Activated naive CD4-positive, alpha-beta T cell treated with anti-CD3 and anti-CD28 coated beads, Interleukin-2, amount 10 ng/mL, durations not matched to agents 7 days and 5 days (primary cell): Measurements from ENCODE around the gene RAD9A.
A peak's percentile ranks its signal among the peaks of the same experiment; 100 is the strongest.

ENCODE experiments used
- CTCF ChIA-PET: fragments of 350-600 bp; sonication (Branson Sonifier 250); formaldehyde crosslinking; loops from one replicate; lab custom pipeline; 2021; ENCODE audit warnings: antibody characterized with exemption; lab: Charles Lee
- DNase-seq: peaks from one replicate; pipeline ENCODE4 v3.0.0-alpha.2; 2020
- H3K27ac Mint-ChIP-seq: one replicate; pipeline ENCODE4 v1.8.0; 2021; ENCODE audit warnings: mild to moderate bottlenecking, moderate library complexity, mixed read lengths
- H3K27me3 Mint-ChIP-seq: one replicate; pipeline ENCODE4 v1.8.0; 2021; ENCODE audit warnings: mild to moderate bottlenecking, mixed read lengths
- H3K36me3 Mint-ChIP-seq: one replicate; pipeline ENCODE4 v1.8.0; 2021; ENCODE audit warnings: mixed read lengths
- H3K4me1 Mint-ChIP-seq: one replicate; pipeline ENCODE4 v1.8.0; 2021; ENCODE audit warnings: mixed read lengths
- H3K4me3 Mint-ChIP-seq: one replicate; pipeline ENCODE4 v1.8.0; 2021; ENCODE audit warnings: mild to moderate bottlenecking, moderate library complexity, mixed read lengths
- H3K9me3 Mint-ChIP-seq: one replicate; pipeline ENCODE4 v1.8.0; 2021; ENCODE audit warnings: mixed read lengths

The RAD9A gene

GRCh38 chr11:67407688-67408163 lies 15.9 kb downstream of the RAD9A start:
- Mint-ChIP-seq H3K9me3 (no peaks in the 10 kb centered on the region), H3K4me1 (peaks cover 85% of the 10 kb centered on the region), H3K36me3 (peaks cover 61% of the 10 kb centered on the region), H3K4me3 (peak overlapping the region; percentile 96), H3K27ac (peak overlapping the region; percentile 94), H3K27me3 (no peaks in the 10 kb centered on the region)
- CTCF ChIA-PET: interaction anchor here (0.7 to 1.9 kb wide), 6 partner anchors 16 to 51 kb away, joined by 3 to 11 read pairs (median 3); partner anchors contain the start of genes PTPRCAP and RAD9A
- no peak for DNase-seq

DNA sequence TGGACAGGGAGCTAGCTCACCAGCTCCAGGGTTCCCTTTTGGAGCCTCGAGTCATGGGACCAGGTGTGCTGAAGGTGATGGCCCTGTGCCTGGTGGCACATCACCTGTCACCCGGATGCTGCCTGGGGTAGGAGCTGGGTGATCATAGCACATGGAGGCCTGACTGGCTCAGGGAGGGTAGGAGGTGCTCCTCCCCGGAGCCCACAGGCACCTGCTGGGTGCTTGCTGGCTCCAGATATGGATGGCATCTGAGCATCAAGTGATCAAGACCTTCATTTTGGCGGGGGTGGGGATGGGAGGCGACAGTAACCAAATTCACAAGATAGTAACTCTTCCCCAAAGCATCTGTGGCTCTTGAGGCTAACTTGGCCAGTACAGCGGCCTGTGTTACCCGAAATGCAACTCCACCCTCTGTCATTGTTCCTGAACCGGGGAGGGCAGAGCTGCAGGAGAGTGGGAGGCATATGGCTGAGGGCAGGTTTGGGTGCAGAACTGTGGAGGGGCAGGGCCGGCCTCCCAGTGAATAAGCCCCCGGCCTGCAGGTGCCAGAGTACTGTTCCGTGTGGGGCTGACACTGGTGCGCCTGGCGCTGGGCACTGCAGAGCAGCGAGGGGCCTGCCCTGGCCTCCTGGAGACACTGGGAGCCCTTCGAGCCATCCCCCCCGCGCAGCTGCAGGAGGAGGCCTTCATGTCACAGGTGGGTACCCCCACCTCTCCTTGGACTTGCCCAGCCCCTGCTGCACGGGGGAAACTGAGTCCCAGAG lies 16.8 kb downstream of the RAD9A start:
- Mint-ChIP-seq H3K9me3 (no peaks in the 10 kb centered on the region), H3K36me3 (peaks cover 64% of the 10 kb centered on the region)
- CTCF ChIA-PET: interaction anchor here (0.7 to 1.9 kb wide), 3 partner anchors 8 to 30 kb away, joined by 3 to 8 read pairs (median 3); no protein-coding TSS in a partner anchor

DNA sequence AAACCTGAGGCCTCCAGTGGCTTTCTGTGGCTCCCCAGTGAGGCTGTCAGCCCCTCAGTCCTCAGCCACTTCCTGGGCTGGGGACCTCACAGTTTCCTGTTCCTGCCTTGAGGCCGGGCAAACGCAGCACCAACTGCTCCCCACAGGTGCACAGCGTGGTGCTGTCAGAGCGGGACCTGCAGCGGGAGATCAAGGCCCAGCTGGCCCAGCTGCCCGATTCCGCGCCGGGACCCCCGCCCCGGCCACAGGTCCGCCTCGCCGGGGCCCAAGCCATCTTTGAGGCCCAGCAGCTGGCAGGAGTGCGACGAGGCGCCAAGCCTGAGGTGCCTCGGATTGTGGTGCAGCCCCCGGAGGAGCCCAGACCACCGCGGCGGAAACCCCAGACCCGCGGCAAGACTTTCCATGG lies 17.5 kb downstream of the RAD9A start:
- CTCF ChIA-PET: interaction anchor here (1.2 to 1.9 kb wide), 2 partner anchors 8 to 29 kb away, joined by 3 to 8 read pairs; no protein-coding TSS in a partner anchor
- Mint-ChIP-seq H3K27me3 (peaks cover 12% of the 10 kb centered on the region), H3K4me3 (peak overlapping the region; percentile 96), H3K9me3 (no peaks in the 10 kb centered on the region), H3K27ac (peak overlapping the region; percentile 95), H3K4me1 (peaks cover 88% of the 10 kb centered on the region), H3K36me3 (peaks cover 63% of the 10 kb centered on the region)
- DNase-seq: peak; percentile 91

More for the DNA sequence above, 16.8 kb downstream of the RAD9A start:
- peak overlapping the region; percentile 94 for H3K27ac Mint-ChIP-seq
- H3K27me3 Mint-ChIP-seq: peaks cover 7% of the 10 kb centered on the region
- H3K4me1 Mint-ChIP-seq: peaks cover 85% of the 10 kb centered on the region
- peak overlapping the region; percentile 96 for H3K4me3 Mint-ChIP-seq
- DNase-seq: peak; percentile 48

GRCh38 chr11:67409781-67410368 lies 18.1 kb downstream of the RAD9A start:
- Mint-ChIP-seq H3K4me3 (peak overlapping the region; percentile 83), H3K4me1 (peaks cover 85% of the 10 kb centered on the region), H3K36me3 (peaks cover 58% of the 10 kb centered on the region), H3K27ac (peak overlapping the region; percentile 95), H3K27me3 (peaks cover 18% of the 10 kb centered on the region), H3K9me3 (no peaks in the 10 kb centered on the region)
- CTCF ChIA-PET: interaction anchor here (1.2 to 1.9 kb wide), 2 partner anchors 9 to 29 kb away, joined by 3 to 8 read pairs; no protein-coding TSS in a partner anchor
- no peak for DNase-seq

GRCh38 chr11:67410369-67410831 lies 18.6 kb downstream of the RAD9A start:
- H3K9me3 Mint-ChIP-seq: no peaks in the 10 kb centered on the region
- peaks cover 53% of the 10 kb centered on the region for H3K36me3 Mint-ChIP-seq
- CTCF ChIA-PET: no interaction called here
- DNase-seq: no peak
- H3K4me3 Mint-ChIP-seq: peak overlapping the region; percentile 83
- H3K4me1 Mint-ChIP-seq: peaks cover 86% of the 10 kb centered on the region
- peak overlapping the region; percentile 95 for H3K27ac Mint-ChIP-seq
- peaks cover 22% of the 10 kb centered on the region for H3K27me3 Mint-ChIP-seq

- Mint-ChIP-seq H3K4me3 (peak overlapping the region; percentile 83), H3K27me3 (peaks cover 26% of the 10 kb centered on the region), H3K36me3 (peaks cover 46% of the 10 kb centered on the region), H3K4me1 (peaks cover 83% of the 10 kb centered on the region), H3K9me3 (no peaks in the 10 kb centered on the region), H3K27ac (peak overlapping the region; percentile 75)
- DNase-seq: no peak
- CTCF ChIA-PET: interaction anchor here (0.9 kb wide), 1 partner anchor 10 kb away, joined by 4 read pairs; the partner anchor contains the start of gene PPP1CA
These were observed 19.4 kb downstream of the RAD9A start for GRCh38 chr11:67410984-67411784.

DNA sequence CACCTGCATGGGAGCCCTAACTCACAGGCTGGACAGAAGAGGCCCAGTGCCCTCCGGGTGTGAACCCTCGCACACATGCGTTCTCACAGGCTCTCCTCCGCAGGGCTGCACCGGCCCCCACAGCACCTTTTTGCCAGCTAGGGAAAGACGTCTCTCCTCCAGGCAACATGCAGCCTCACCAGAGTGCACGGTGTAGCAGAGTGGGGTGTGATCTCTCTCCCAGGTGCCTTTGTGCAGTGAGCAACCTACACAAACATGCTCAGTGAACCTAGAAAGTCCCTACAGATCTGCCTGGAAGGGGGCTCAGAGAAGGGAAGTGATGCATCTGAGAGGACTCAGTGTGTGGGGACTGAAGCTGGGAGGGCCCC lies 20.0 kb downstream of the RAD9A start:
- Mint-ChIP-seq H3K4me1 (peaks cover 84% of the 10 kb centered on the region), H3K27ac (peak overlapping the region; percentile 75), H3K9me3 (no peaks in the 10 kb centered on the region), H3K36me3 (peaks cover 40% of the 10 kb centered on the region), H3K4me3 (no peak overlapping the region), H3K27me3 (peaks cover 31% of the 10 kb centered on the region)
- CTCF ChIA-PET: interaction anchor here (0.9 to 1.0 kb wide), 2 partner anchors 10 to 26 kb away, joined by 3 to 4 read pairs; partner anchors contain the start of gene PPP1CA
- no peak for DNase-seq

GRCh38 chr11:67412495-67413179 lies 20.9 kb downstream of the RAD9A start:
- Mint-ChIP-seq H3K9me3 (no peaks in the 10 kb centered on the region), H3K27me3 (peaks cover 31% of the 10 kb centered on the region), H3K4me1 (peaks cover 82% of the 10 kb centered on the region), H3K36me3 (peaks cover 32% of the 10 kb centered on the region), H3K27ac (no peak overlapping the region), H3K4me3 (no peak overlapping the region)
- no peak for DNase-seq
- CTCF ChIA-PET: interaction anchor here (1.0 to 1.8 kb wide), 3 partner anchors 8 to 30 kb away, joined by 3 to 5 read pairs (median 3); partner anchors contain the start of gene TBC1D10C

DNA sequence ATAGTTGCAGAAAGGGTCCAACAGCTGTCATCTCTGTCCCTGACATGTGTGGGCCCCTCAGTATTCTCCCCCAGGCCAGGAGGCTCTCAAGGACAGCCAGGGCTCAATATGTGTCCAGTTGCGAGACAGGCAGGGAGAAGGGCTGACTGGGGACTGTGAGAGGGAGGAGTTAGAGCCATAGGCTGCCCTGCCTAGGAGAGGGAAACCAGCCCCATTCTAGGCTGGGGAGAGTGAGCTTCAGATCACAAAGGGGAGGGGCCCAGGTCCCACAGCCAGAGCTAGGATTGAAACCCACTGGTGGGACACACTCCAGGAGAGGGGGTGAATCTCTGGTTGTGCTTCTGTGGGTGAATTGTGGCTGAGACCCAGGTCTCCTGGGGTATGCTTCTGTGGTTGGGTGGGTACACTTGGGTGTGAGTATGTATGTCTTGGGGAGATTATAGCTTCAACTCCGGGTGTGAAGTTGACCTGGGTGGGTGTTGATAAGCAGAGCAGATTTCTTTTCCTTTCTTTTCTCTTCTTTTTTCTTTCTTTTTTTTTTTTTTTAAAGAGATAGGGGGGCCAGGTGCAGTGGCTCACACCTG lies 21.6 kb downstream of the RAD9A start:
- Mint-ChIP-seq H3K27ac (peak overlapping the region; percentile 28), H3K9me3 (no peaks in the 10 kb centered on the region), H3K36me3 (peaks cover 25% of the 10 kb centered on the region), H3K27me3 (peaks cover 39% of the 10 kb centered on the region), H3K4me3 (no peak overlapping the region), H3K4me1 (peaks cover 82% of the 10 kb centered on the region)
- CTCF ChIA-PET: interaction anchor here (1.1 to 1.8 kb wide), 2 partner anchors 9 to 31 kb away, joined by 3 to 5 read pairs; partner anchors contain the start of gene TBC1D10C
- DNase-seq: no peak

- H3K4me3 Mint-ChIP-seq: peak within 1 kb of the TSS; percentile 59
- H3K9me3 Mint-ChIP-seq: no peaks in the 10 kb centered on the region
- DNase-seq: no peak
- peaks cover 7% of the 10 kb centered on the region for H3K36me3 Mint-ChIP-seq
- peak within 1 kb of the TSS; percentile 88 for H3K27ac Mint-ChIP-seq
- CTCF ChIA-PET: no interaction called here
- H3K4me1 Mint-ChIP-seq: peaks cover 82% of the 10 kb centered on the region
- peaks cover 54% of the 10 kb centered on the region for H3K27me3 Mint-ChIP-seq
These were observed 23.9 kb downstream of the RAD9A start, which contains the start of gene CARNS1 for GRCh38 chr11:67415501-67416304. Gene CARNS1 (plus strand): TSS chr11:67415678. CDS start chr11:67416200, 522 bp downstream.

DNA sequence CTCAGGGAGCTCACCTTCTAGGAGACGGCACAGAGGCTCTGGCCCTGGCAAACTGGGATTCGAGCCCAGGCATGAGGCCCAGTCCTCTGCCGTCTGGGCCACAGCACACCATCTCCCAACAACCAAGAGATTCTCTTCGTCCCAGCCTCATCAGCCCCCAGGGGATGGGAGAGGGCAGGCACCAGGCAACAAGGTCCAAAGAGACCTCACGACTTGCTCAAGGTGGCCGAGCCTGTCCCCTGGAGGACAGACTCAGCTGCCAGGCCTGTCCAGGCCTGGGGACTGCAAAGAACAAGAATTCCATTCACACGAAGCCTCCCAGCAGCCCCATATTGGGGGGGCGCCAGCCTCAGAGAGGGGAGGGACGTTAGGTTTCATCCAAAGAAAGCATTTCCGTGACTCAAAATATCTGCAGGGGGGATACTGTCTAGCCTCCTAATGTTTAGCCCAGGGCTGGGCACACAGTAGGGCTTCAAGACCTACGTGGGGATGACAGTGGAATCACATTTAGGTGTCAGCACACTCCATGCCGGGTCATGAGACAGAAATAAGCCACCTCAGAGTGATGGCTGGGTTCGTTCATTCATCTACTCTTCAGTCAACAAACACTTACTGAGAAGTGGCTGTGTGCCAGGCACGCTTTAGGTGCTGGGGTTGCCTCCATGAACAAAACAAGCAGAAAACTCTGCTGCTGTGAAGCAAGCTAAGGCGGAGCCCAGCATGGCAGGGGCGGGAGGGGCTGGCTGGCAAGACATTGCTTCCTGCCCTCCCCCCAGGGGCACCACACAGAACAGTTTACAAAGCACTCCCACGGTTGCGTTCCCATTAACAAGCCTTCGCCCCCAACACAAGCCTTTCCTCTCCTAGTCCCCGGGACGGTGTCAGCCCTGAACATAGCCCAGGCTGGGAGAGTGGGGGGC lies 24.9 kb downstream of the RAD9A start:
- Mint-ChIP-seq H3K27me3 (peaks cover 57% of the 10 kb centered on the region), H3K4me3 (peak overlapping the region; percentile 58), H3K36me3 (peaks cover 4% of the 10 kb centered on the region), H3K27ac (peak overlapping the region; percentile 88), H3K4me1 (peaks cover 77% of the 10 kb centered on the region), H3K9me3 (no peaks in the 10 kb centered on the region)
- peak; percentile 75 for DNase-seq
- CTCF ChIA-PET: no interaction called here
